ENCODE data around the gene KDM4C. TPM values are rescaled to one million over a fixed set of nuclear protein-coding genes. Genes with fewer than 3 reads are reported as not detected.

The KDM4C gene
- total RNA-seq, 1 experiment from 2014 or later: 16.8 TPM

DNA sequence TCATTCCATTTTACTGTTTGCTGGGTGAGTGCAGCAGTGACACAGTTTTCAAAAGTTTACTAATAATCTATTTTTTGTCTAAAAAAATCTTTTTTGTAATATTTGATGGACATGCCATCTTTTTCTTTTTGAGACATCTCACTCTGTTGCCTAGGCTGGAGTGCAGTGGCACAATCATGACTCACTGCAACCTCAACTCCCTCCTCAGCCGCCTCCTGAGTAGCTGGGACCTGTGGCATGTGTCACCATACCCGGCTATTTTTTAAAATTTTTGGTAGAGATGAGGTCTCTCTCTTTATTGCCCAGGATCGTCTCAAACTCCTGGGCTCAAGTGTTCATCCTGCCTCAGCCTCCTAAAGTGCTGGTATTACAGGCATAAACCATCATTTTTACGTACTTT lies 86.0 kb downstream of the KDM4C start (continued):
- TF ChIP-seq EZH2phosphoT487 (IDR thresholded peaks at IDR 0.05; ENCODE audit: borderline replicate concordance) (no peak), EGR1 (IDR thresholded peaks at IDR 0.05; ENCODE audit: low read depth) (no peak), SIN3A (IDR thresholded peaks at IDR 0.05; ENCODE audit: low read depth) (no peak)
- TF ChIP-seq, protein P1, sequence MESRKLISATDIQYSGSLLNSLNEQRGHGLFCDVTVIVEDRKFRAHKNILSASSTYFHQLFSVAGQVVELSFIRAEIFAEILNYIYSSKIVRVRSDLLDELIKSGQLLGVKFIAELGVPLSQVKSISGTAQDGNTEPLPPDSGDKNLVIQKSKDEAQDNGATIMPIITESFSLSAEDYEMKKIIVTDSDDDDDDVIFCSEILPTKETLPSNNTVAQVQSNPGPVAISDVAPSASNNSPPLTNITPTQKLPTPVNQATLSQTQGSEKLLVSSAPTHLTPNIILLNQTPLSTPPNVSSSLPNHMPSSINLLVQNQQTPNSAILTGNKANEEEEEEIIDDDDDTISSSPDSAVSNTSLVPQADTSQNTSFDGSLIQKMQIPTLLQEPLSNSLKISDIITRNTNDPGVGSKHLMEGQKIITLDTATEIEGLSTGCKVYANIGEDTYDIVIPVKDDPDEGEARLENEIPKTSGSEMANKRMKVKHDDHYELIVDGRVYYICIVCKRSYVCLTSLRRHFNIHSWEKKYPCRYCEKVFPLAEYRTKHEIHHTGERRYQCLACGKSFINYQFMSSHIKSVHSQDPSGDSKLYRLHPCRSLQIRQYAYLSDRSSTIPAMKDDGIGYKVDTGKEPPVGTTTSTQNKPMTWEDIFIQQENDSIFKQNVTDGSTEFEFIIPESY (IDR thresholded peaks at IDR 0.05; ENCODE audit: extremely low read depth, insufficient replicate concordance, low read length): no peak

- Histone ChIP-seq H3K9me3 (ENCODE audit: control insufficient read depth in 1 of 2, insufficient read depth in 1 of 2, low read depth in 1 of 2, low read length in 2 of 2) (no peaks in the 10 kb centered on the region), H3K27me3 (ENCODE audit: insufficient read depth, low read length) (no peaks in the 10 kb centered on the region), H3K4me2 (ENCODE audit: low read length) (no peak overlapping the region), H3K4me3 (replicated peaks in 1 of 2; ENCODE audit: low read depth in 1 of 2, low read length in 2 of 2) (no peak overlapping the region), H3K9ac (ENCODE audit: low read length) (no peak overlapping the region), H2AFZ (ENCODE audit: low read depth, low read length, poor library complexity, severe bottlenecking) (no peak overlapping the region), H3K4me1 (ENCODE audit: control insufficient read depth in 1 of 2, insufficient read depth in 2 of 2, low read length in 2 of 2) (no peaks in the 10 kb centered on the region), H3K27ac (ENCODE audit: low read depth, low read length) (no peak overlapping the region), H3K9me2 (ENCODE audit: insufficient read depth) (no peaks in the 10 kb centered on the region), H3K36me3 (ENCODE audit: control insufficient read depth in 1 of 2, insufficient read depth in 2 of 2, low read length in 2 of 2) (peaks cover 0 to 2% of the 10 kb centered on the region in 2 experiments; a peak in 1 of 4 replicates), H4K20me1 (ENCODE audit: insufficient read depth) (no peaks in the 10 kb centered on the region), H3K79me2 (ENCODE audit: insufficient read depth, low read length) (no peaks in the 10 kb centered on the region)
- BruUV-seq (replicated peaks): no TSS peak
- no peak for TF ChIP-seq ZFX (IDR thresholded peaks at IDR 0.05)
- no peak for TF ChIP-seq CEBPB (IDR thresholded peaks at IDR 0.05; ENCODE audit: low read depth)
- TF ChIP-seq, protein P2, sequence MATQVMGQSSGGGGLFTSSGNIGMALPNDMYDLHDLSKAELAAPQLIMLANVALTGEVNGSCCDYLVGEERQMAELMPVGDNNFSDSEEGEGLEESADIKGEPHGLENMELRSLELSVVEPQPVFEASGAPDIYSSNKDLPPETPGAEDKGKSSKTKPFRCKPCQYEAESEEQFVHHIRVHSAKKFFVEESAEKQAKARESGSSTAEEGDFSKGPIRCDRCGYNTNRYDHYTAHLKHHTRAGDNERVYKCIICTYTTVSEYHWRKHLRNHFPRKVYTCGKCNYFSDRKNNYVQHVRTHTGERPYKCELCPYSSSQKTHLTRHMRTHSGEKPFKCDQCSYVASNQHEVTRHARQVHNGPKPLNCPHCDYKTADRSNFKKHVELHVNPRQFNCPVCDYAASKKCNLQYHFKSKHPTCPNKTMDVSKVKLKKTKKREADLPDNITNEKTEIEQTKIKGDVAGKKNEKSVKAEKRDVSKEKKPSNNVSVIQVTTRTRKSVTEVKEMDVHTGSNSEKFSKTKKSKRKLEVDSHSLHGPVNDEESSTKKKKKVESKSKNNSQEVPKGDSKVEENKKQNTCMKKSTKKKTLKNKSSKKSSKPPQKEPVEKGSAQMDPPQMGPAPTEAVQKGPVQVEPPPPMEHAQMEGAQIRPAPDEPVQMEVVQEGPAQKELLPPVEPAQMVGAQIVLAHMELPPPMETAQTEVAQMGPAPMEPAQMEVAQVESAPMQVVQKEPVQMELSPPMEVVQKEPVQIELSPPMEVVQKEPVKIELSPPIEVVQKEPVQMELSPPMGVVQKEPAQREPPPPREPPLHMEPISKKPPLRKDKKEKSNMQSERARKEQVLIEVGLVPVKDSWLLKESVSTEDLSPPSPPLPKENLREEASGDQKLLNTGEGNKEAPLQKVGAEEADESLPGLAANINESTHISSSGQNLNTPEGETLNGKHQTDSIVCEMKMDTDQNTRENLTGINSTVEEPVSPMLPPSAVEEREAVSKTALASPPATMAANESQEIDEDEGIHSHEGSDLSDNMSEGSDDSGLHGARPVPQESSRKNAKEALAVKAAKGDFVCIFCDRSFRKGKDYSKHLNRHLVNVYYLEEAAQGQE (IDR thresholded peaks at IDR 0.05; ENCODE audit: low read depth): no peak
- no peak for TF ChIP-seq TCF7L2 (IDR thresholded peaks at IDR 0.05; ENCODE audit: borderline replicate concordance, extremely low read depth, insufficient read depth, insufficient read length)
- no peak for TF ChIP-seq POLR2A (IDR thresholded peaks at IDR 0.05; ENCODE audit: borderline replicate concordance, extremely low read depth, insufficient read depth, insufficient read length)
- no peak for ATAC-seq
- no peak for DNase-seq (ENCODE audit: low read depth, low spot score)
- ChIA-PET CTCF (no interaction called here), POLR2A (no interaction called here), RAD21 (ENCODE audit: low non-redundant PET in 1 of 2, low total read pairs in 2 of 2, uncharacterized antibody in 2 of 2, unreplicated experiment in 2 of 2) (no interaction called here)
- intact Hi-C loops (cut with micrococcal nuclease): no loop called here
Observed at GRCh38 chr9:6844267-6844666, 86.5 kb downstream of the KDM4C start.
